Activated CD8-positive, alpha-beta T cell treated with anti-CD3 and anti-CD28 coated beads for 36 hours (primary cell): ENCODE measurements around the gene CENPS. TPM values are rescaled to one million over a fixed set of nuclear protein-coding genes. Genes with fewer than 3 reads are reported as not detected.

Source experiments
- ATAC-seq: fragments of 200-7000 bp; cut with Tn5 transposase; one replicate; pipeline ENCODE4 v1.10.0; 2021; ENCODE audit warnings: mild to moderate bottlenecking, moderate library complexity
- CTCF ChIA-PET: fragments of 350-600 bp; sonication (Branson Sonifier 250); formaldehyde crosslinking; loops from one replicate; lab custom pipeline; 2021; ENCODE audit warnings: antibody characterized with exemption; lab: Charles Lee
- POLR2A ChIA-PET: fragments of 350-600 bp; sonication (Branson Sonifier 250); formaldehyde crosslinking; loops from one replicate; lab custom pipeline; 2021; ENCODE audit warnings: antibody characterized with exemption; lab: Charles Lee
- DNase-seq: peaks from one replicate; pipeline ENCODE4 v3.0.0-alpha.2; 2020
- H3K27ac Mint-ChIP-seq: one replicate; pipeline ENCODE4 v1.8.0; 2021; ENCODE audit warnings: mild to moderate bottlenecking, mixed read lengths
- H3K27me3 Mint-ChIP-seq: one replicate; pipeline ENCODE4 v1.8.0; 2021; ENCODE audit warnings: mixed read lengths
- H3K36me3 Mint-ChIP-seq: one replicate; pipeline ENCODE4 v1.8.0; 2021; ENCODE audit warnings: low read depth, mixed read lengths
- H3K4me1 Mint-ChIP-seq: one replicate; pipeline ENCODE4 v1.8.0; 2021; ENCODE audit warnings: low read depth, mixed read lengths
- H3K4me3 Mint-ChIP-seq: one replicate; pipeline ENCODE4 v1.8.0; 2021; ENCODE audit warnings: mild to moderate bottlenecking, moderate library complexity, mixed read lengths
- H3K9me3 Mint-ChIP-seq: one replicate; pipeline ENCODE4 v1.8.0; 2021; ENCODE audit warnings: mixed read lengths
- intact Hi-C: fragments of 100-400 bp; cut with micrococcal nuclease; formaldehyde crosslinking; loops from one replicate; pipeline ENCODE4 v1.10.0; 2022
- total RNA-seq, 2 experiments: library from RNA; stranded (reverse); gene quantifications; one replicate each; pipeline ENCODE4 v1.2.3, GENCODE V29; 2021
- TF ChIP-seq, protein P1 (sequence below): fragments of 200-600 bp; IDR thresholded peaks from one replicate; pipeline ENCODE4 v1.8.0; 2022; ENCODE audit warnings: antibody characterized with exemption, mild to moderate bottlenecking

The CENPS gene
- total RNA-seq, 2 experiments from 2014 or later = 18.3 to 19.4 TPM

DNA sequence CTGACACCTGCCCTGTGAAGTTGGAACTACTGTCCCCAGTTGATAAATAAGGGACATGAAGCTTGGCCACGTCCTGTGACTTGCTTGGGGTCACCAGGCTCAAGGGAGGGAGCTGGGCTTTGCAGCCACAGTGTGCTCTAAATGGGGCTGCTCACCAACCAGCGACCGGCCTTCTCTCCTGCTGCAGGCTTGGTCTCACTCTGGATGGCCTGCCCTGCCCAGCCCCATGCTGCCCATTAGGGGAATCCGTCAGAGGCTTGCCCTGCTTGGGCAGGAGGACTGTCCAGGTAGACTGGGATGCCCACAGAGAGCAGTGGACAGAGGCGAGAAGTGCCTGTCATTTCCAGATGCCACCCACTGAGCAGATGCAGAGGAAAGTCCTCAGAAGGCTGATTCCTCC lies 1.2 kb upstream of the CENPS start:
- CTCF ChIA-PET = interaction anchor here (1.0 to 6.8 kb wide), 8 partner anchors 10 to 479 kb away, joined by 3 to 100 read pairs (median 4); partner anchors contain the start of gene KIF1B
- H3K36me3 Mint-ChIP-seq = no peaks in the 10 kb centered on the region
- intact Hi-C loops = loop anchor here (10.0 kb wide), 1 partner anchor 54 kb away; no protein-coding TSS in a partner anchor
- TF ChIP-seq, protein P1, sequence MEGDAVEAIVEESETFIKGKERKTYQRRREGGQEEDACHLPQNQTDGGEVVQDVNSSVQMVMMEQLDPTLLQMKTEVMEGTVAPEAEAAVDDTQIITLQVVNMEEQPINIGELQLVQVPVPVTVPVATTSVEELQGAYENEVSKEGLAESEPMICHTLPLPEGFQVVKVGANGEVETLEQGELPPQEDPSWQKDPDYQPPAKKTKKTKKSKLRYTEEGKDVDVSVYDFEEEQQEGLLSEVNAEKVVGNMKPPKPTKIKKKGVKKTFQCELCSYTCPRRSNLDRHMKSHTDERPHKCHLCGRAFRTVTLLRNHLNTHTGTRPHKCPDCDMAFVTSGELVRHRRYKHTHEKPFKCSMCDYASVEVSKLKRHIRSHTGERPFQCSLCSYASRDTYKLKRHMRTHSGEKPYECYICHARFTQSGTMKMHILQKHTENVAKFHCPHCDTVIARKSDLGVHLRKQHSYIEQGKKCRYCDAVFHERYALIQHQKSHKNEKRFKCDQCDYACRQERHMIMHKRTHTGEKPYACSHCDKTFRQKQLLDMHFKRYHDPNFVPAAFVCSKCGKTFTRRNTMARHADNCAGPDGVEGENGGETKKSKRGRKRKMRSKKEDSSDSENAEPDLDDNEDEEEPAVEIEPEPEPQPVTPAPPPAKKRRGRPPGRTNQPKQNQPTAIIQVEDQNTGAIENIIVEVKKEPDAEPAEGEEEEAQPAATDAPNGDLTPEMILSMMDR = no peak
- H3K27me3 Mint-ChIP-seq = no peaks in the 10 kb centered on the region
- no peak for ATAC-seq
- peak overlapping the region; percentile 24 for H3K4me3 Mint-ChIP-seq
- DNase-seq = no peak
- no peak overlapping the region for H3K27ac Mint-ChIP-seq
- POLR2A ChIA-PET = interaction anchor here (0.6 to 1.8 kb wide), 3 partner anchors 28 to 510 kb away, joined by 3 to 5 read pairs (median 3); no protein-coding TSS in a partner anchor
- peaks cover 16% of the 10 kb centered on the region for H3K4me1 Mint-ChIP-seq
- no peaks in the 10 kb centered on the region for H3K9me3 Mint-ChIP-seq

DNA sequence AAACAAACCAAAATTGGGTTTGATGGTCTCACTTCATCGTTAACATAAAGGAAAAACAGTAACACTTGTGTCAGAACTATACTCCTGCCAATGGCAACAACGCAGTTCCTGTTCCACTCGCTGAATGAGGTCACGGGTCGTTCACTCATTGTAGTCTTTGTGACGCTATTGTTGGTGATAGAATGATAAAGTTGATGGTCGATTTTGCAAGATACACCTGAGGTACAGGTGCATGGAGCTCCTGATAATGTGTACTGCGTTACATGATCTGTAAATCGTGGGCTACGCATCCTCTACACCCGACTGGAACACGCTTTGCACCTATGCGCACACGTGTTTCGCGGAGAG lies 391 bp upstream of the CENPS start:
- intact Hi-C loops = loop anchor here (10.0 kb wide), 2 partner anchors 55 to 65 kb away; no protein-coding TSS in a partner anchor
- ChIA-PET POLR2A (interaction anchor here (0.6 to 1.8 kb wide), 7 partner anchors 29 to 486 kb away, joined by 3 to 5 read pairs (median 3); partner anchors contain the start of genes KIF1B, LZIC and NMNAT1), CTCF (interaction anchor here (0.6 to 6.8 kb wide), 19 partner anchors 10 to 630 kb away, joined by 3 to 100 read pairs (median 4); partner anchors contain the start of gene KIF1B)
- Mint-ChIP-seq H3K27ac (peak overlapping the region; percentile 94), H3K9me3 (no peaks in the 10 kb centered on the region), H3K4me3 (peak overlapping the region; percentile 88), H3K27me3 (no peaks in the 10 kb centered on the region), H3K36me3 (no peaks in the 10 kb centered on the region), H3K4me1 (peaks cover 16% of the 10 kb centered on the region)
- TF ChIP-seq, protein P1 = no peak
- DNase-seq (peak; percentile 48), ATAC-seq (peak; percentile 9)

DNA sequence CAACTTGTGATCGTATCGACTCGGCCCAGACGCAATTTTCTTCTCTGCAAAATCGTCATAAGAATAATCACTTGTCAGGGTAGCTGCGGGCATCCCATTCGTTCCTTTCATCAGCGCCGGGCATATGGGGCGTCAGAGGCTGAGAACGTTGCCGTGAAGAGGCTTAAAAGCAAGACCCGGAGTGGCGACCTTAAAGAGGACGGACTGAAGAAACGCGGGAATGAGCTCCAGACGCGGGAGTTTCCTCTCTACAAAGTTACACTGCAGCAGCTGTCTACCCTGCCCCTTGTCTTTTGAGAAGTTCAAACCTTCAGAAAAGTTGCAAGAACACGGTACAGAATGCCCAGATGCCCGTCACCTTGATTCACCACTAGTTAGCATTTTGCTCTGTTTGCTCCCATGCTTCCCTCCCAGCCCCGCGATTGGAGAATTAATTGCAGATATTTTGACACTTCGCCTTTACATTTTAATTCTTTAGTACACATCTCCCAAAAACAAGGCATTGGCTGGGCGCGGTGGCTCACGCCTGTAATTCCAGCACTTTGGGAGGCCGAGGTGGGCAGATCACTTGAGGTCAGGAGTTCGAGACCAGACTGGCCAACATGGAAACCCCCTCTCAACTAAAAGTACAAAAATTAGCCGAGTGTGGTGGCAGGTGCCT lies 967 bp downstream of the CENPS start:
- intact Hi-C loops = loop anchor here (10.0 kb wide), 1 partner anchor 64 kb away; no protein-coding TSS in a partner anchor
- TF ChIP-seq, protein P1 = no peak
- DNase-seq (peak; percentile 38), ATAC-seq (peak; percentile 8)
- Mint-ChIP-seq H3K9me3 (no peaks in the 10 kb centered on the region), H3K36me3 (no peaks in the 10 kb centered on the region), H3K4me3 (peak overlapping the region; percentile 88), H3K27me3 (no peaks in the 10 kb centered on the region), H3K4me1 (peaks cover 16% of the 10 kb centered on the region), H3K27ac (peak overlapping the region; percentile 94)
- CTCF ChIA-PET = interaction anchor here (1.2 to 6.8 kb wide), 8 partner anchors 8 to 384 kb away, joined by 4 to 100 read pairs (median 7); partner anchors contain the start of gene KIF1B
- POLR2A ChIA-PET = interaction anchor here (0.6 to 1.3 kb wide), 3 partner anchors 31 to 270 kb away, joined by 3 to 4 read pairs (median 3); no protein-coding TSS in a partner anchor

DNA sequence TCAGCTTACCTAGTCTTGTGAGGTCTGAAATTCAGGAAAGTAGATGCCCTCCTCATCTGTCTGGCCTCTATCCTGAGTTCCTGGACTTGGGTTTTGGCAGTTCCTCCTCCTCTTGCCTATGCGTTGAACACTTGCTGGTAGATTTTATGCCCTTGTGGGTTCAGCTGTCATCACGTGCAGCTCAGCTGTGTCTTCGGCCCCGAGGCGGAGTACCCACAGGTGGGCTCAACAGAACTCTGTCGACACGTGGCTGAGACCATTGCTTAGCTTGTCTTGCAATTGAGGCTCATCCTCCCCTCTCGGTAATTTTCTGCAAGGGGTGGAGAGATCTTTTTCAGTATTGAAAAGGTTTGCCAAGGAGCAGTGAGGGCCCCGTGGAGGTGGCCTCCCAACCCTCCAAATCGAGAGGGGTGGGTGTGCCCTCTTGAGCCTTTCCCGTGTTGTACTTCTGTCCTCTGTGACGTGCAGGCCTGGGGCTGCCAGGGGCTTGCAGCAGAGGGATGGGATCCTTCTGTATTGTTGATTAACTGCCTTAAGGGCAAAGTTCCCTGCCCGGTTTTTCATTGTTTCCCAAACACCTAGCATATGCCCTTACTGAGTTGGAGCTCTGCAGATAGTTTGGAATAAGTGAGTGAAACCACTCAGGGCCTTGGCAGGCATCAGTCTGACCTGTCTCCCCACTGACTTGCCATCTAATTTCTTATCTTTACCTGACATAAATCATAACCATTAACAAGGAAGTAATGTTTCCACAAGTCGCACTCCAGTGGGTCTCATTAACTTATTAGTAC lies 2.9 kb downstream of the CENPS start:
- ATAC-seq (no peak), DNase-seq (no peak)
- intact Hi-C loops = loop anchor here (10.0 kb wide), 1 partner anchor 62 kb away; no protein-coding TSS in a partner anchor
- Mint-ChIP-seq H3K36me3 (no peaks in the 10 kb centered on the region), H3K4me3 (no peak overlapping the region), H3K9me3 (no peaks in the 10 kb centered on the region), H3K27me3 (no peaks in the 10 kb centered on the region), H3K27ac (no peak overlapping the region), H3K4me1 (peaks cover 14% of the 10 kb centered on the region)
- TF ChIP-seq, protein P1 = no peak
- ChIA-PET CTCF (interaction anchor here (0.6 to 6.8 kb wide), 3 partner anchors 54 to 74 kb away, joined by 3 to 100 read pairs (median 3); no protein-coding TSS in a partner anchor), POLR2A (interaction anchor here (1.0 kb wide), 1 partner anchor 19 kb away, joined by 3 read pairs; no protein-coding TSS in a partner anchor)
